ENCODE results near the gene PCGF1.

DNA sequence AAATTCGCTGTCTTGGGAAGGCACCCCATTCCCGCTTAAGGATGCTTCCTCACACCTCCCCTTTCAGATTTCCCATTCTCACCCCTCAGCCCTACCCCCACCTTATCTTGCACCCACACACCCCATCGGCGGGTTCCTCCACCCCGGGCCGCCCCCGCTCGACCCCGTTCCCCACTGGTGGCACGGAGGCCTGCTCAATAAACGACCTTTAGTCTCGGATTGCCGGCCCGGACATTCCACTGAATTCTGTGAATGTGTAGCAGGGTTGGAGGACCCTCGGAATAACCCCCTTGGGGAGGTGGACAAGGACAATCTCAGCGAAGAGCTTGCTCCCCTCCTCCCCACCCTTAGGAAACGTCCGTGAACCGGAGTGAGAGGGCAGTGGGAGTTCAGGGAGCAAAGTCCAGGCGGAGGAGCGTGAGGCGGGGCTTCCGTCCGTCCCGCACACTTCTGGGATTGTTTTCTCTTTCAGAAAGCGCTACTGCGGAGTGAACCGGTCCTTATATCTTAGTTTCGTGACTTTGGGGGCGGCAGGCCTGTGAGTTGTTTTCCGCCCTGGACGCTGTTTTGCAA lies 5.3 kb downstream of the PCGF1 start:
- TF ChIP-seq YY1 (IDR thresholded peaks at IDR 0.05; ENCODE audit: low read depth) (no peak), TAF1 (IDR thresholded peaks at IDR 0.05; ENCODE audit: low read depth) (no peak), NFIC (IDR thresholded peaks at IDR 0.05) (no peak), EP300 (IDR thresholded peaks at IDR 0.05; ENCODE audit: borderline replicate concordance) (no peak), TCF12 (IDR thresholded peaks at IDR 0.05; ENCODE audit: low read depth) (no peak), RAD21 (IDR thresholded peaks at IDR 0.05; ENCODE audit: low read depth) (no peak), ZBTB7A (IDR thresholded peaks at IDR 0.05; ENCODE audit: low read depth) (no peak), CEBPB (IDR thresholded peaks at IDR 0.05) (no peak), CREB1 (IDR thresholded peaks at IDR 0.05; ENCODE audit: low read depth) (no peak)
- TF ChIP-seq, protein P1, sequence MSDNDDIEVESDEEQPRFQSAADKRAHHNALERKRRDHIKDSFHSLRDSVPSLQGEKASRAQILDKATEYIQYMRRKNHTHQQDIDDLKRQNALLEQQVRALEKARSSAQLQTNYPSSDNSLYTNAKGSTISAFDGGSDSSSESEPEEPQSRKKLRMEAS (IDR thresholded peaks at IDR 0.05) = no peak
